Neural cell (in vitro differentiated cells): ENCODE results near the gene STX10.

ENCODE experiments used
- MXI1 ChIP-seq: fragments of 450-650 bp; conservative IDR thresholded peaks from 2 replicates; pipeline ENCODE4 v1.6.1; 2014; ENCODE audit warnings: antibody characterized with exemption, mild to moderate bottlenecking; ENCODE audit not compliant: poor library complexity, severe bottlenecking
- POLR2AphosphoS5 ChIP-seq: IDR thresholded peaks from 2 replicates; pipeline ENCODE4 v1.6.1; 2012
- TAF1 ChIP-seq: IDR thresholded peaks from 2 replicates; pipeline ENCODE4 v1.6.1; 2012; ENCODE audit warnings: low read depth
- TF ChIP-seq, protein P1 (sequence below): fragments of 450-650 bp; IDR thresholded peaks from 2 replicates; pipeline ENCODE4 v1.5.1; 2014; ENCODE audit warnings: antibody characterized with exemption, mild to moderate bottlenecking, moderate library complexity; ENCODE audit not compliant: poor library complexity, severe bottlenecking

DNA sequence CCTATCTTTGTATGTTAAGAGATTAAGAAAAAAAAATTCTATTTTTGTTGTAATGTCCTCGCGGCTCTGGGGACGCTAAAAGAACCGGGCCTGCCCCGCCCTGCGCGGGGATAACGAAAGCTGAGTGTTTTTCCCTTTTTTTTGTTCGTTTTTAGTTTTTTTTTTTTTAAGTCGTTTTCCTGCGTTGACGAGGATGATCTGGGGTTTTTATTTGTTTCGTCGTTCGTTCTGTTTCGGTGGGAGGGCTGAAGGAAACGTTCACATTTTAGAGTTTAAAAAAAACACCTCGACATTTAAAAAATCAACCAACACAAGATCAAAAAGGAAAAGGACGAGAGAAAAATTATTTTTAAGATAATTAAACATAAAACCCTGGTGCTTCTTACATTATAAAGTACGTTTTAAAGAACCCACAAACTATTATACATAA is 53.1 kb downstream of the STX10 start:
- no peak for TF ChIP-seq MXI1
- TF ChIP-seq POLR2AphosphoS5, result peak; percentile 76
- TF ChIP-seq, protein P1, sequence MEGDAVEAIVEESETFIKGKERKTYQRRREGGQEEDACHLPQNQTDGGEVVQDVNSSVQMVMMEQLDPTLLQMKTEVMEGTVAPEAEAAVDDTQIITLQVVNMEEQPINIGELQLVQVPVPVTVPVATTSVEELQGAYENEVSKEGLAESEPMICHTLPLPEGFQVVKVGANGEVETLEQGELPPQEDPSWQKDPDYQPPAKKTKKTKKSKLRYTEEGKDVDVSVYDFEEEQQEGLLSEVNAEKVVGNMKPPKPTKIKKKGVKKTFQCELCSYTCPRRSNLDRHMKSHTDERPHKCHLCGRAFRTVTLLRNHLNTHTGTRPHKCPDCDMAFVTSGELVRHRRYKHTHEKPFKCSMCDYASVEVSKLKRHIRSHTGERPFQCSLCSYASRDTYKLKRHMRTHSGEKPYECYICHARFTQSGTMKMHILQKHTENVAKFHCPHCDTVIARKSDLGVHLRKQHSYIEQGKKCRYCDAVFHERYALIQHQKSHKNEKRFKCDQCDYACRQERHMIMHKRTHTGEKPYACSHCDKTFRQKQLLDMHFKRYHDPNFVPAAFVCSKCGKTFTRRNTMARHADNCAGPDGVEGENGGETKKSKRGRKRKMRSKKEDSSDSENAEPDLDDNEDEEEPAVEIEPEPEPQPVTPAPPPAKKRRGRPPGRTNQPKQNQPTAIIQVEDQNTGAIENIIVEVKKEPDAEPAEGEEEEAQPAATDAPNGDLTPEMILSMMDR, result no peak
- TF ChIP-seq TAF1, result no peak
